GM12865 (cell line): ENCODE measurements around the gene DHX36.

ENCODE experiments used
- DNase-seq: peaks from one replicate; pipeline ENCODE4 v3.0.0; 2010; ENCODE audit warnings: low read depth
- H3K4me3 ChIP-seq: 2 replicates; pipeline ENCODE4 v1.5.1; 2011; ENCODE audit warnings: mild to moderate bottlenecking, low read depth, low read length, control low read depth
- TF ChIP-seq, protein P1 (sequence below): IDR thresholded peaks from 2 replicates; pipeline ENCODE4 v1.5.1; 2011; ENCODE audit warnings: low read length, control low read depth, low read depth, inconsistent platforms; ENCODE audit not compliant: insufficient read depth; ENCODE audit errors: missing control alignments

DHX36 gene

DNA sequence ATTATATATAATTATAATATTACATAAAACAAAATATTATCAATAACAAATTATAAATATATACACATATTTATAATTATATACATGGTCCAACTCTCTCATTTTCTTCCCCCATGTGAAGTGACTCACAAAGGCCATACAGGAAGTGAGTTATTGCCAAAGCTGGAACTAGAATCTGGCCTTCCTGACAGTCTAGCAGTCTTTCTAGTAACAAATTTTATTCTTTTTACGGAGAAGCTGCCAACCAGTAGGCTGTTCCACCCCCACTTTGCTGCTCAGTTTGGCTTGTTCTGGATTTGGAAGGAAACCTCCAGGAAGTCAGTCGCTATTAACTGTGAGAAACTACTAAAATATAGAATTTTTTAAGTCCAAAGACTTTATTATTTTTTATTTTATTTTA lies 79.6 kb downstream of the DHX36 start:
- TF ChIP-seq, protein P1, sequence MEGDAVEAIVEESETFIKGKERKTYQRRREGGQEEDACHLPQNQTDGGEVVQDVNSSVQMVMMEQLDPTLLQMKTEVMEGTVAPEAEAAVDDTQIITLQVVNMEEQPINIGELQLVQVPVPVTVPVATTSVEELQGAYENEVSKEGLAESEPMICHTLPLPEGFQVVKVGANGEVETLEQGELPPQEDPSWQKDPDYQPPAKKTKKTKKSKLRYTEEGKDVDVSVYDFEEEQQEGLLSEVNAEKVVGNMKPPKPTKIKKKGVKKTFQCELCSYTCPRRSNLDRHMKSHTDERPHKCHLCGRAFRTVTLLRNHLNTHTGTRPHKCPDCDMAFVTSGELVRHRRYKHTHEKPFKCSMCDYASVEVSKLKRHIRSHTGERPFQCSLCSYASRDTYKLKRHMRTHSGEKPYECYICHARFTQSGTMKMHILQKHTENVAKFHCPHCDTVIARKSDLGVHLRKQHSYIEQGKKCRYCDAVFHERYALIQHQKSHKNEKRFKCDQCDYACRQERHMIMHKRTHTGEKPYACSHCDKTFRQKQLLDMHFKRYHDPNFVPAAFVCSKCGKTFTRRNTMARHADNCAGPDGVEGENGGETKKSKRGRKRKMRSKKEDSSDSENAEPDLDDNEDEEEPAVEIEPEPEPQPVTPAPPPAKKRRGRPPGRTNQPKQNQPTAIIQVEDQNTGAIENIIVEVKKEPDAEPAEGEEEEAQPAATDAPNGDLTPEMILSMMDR: no peak
- no peak for DNase-seq
- H3K4me3 ChIP-seq: no peak overlapping the region

DNA sequence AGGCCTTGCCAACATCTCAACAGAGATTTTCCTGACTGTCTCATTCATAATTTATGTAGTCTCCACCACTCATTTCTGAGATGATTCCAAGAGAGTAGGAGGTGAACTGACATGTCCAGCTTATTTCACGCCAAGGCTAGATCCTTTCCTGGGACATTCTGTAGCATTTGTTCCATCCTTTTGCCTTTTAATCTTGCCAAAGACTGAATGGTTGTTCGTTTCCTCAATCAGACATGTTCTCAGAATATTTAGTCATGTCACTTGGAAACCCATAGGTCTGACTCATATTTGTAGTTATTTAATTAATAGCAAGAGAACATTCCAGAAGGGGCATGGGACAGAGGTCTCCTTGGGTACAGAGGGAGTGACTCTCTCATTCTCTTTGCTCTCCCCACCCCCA lies 80.9 kb downstream of the DHX36 start:
- no peak for DNase-seq
- H3K4me3 ChIP-seq: no peak overlapping the region
- TF ChIP-seq, protein P1: no peak

DNA sequence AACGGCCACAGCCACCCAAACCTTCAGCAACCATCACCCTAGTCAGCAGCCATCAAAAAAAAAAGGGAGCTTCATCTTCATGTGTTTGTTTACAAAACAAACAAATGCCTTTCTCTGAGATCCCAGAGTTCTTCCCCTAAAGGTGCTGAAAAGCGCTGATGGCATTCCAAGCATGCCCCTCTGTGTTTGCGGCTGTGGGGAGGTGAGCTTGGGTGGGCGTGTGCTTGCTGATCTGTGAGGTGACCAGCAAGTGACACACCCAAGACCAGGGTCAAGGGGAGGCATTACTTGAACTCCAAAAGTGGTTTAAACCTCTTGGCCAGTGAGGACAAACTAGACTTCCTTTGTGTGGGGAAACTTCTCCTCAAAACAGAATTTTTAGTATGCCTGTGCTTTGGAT lies 81.5 kb downstream of the DHX36 start:
- TF ChIP-seq, protein P1: no peak
- no peak for DNase-seq
- no peak overlapping the region for H3K4me3 ChIP-seq

DNA sequence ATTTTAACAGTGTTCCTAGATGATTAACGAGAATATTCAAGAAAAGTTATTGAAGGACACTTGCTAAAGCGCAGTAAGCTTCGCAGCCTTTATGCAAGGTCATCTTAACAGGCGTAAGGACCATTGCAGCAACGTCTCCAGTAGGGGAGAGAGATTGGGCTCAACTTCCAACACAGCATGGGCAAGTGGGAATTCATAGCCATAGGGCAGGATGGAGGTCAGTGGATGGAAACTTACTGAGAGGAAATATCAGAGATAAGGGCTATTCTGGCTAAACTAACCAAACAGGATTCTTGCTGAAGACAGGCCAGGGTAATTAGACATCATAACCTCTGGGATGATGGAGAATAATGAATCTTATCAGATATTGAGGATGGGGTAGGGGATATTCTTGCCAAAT lies 82.8 kb downstream of the DHX36 start:
- TF ChIP-seq, protein P1: no peak
- no peak for DNase-seq
- no peak overlapping the region for H3K4me3 ChIP-seq

DNA sequence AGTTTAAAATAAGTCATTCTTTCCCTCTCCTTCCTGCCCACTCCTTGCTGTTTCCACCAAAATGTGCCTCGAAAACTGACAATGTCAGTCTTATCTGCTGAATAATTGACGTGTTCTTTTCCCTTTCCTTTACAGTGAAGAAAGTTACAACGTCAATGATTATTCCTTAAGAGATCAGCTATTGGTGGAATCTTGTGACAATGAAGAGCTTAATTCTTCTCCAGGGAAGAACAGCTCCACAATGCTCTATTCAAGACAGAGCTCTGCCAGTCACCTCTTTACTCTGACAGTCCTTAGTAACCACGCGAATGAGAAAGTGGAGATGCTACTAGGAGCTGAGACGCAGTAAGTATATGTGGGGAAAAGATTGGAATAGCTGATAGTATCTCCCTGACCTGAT lies 84.1 kb downstream of the DHX36 start:
- no peak overlapping the region for H3K4me3 ChIP-seq
- TF ChIP-seq, protein P1: no peak
- no peak for DNase-seq

DNA sequence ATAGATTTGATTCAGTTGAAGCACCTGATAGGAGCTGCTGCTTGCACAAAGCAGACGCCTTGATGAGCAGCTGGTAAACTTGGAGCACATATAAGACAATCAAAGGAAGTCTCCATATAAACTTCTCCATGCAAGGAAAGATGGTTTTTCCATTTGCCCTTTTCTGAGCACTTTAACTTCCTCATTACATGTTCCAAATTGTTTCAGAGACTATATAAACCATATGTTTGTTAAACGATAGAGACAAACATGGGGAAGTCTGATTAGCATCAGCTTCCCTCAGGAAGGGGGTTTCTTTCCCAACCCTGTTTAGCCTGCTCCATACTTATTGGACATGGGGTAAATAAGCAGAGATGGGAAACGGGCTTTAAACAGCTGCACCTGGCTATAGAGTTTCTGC lies 88.0 kb downstream of the DHX36 start:
- DNase-seq: no peak
- TF ChIP-seq, protein P1: no peak
- no peak overlapping the region for H3K4me3 ChIP-seq

DNA sequence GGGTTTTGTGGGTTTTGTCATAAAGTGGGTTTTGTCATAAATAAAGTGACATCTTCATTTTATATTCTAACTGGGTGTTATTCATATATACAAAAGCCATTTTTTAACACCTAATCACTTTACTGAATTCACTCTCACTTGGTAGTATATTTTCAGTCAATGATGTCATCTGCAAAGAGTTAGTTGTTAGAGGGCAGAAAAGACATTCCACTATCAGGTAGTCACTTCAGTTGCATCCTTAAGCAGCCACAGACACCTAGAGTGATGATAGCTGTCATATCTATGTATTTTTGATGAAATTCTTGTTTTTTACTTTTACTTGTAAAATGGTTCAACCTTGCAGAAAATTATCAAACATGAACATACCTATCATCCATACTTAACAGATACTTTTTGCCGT lies 89.0 kb downstream of the DHX36 start:
- TF ChIP-seq, protein P1: no peak
- DNase-seq: no peak
- no peak overlapping the region for H3K4me3 ChIP-seq
